GM12892 (cell line): ENCODE results near the gene SUSD4.

ENCODE experiments used
- POLR2A ChIP-seq: IDR thresholded peaks from 2 replicates; pipeline ENCODE4 v1.6.1; 2011; ENCODE audit warnings: low read depth, low read length, control low read depth
- POLR2AphosphoS5 ChIP-seq: IDR thresholded peaks from 2 replicates; pipeline ENCODE4 v1.6.1; 2011; ENCODE audit warnings: low read depth, low read length, control low read depth

DNA sequence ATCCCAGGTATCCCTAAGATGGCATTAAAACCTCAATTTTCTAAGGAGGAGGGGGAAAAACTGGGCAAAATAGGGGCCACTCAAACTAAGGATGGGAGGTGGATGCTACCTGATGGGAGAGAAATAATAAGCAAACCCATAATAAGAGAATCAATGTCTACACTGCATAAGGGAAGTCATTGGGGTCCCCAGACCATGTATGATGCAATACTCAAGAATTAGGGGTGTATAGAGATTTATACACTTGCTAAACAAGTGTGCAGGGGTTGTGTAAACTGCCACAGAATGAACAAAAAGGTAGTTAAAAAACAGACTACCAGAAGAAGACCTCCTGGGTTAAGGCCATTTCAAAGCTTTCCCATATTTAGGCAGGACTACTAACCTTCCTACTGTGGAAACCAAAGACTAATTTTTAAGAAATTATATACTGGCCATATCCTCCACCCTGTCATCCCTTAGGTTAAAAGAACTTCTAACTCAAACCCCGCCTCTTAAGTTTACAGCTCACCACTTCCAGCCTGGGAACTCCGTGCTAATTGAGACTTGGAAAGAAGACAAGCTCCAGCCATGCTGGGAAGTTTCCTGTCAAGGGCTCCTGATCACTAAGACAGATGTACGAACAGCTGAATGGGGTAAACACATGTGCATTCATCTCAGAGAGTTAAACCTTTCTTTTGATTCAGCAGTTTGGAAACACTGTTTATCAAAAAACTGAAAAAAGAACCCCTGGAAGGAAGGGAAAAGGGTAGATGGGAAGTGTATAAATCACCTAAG, 156.5 kb downstream of the SUSD4 start:
- TF ChIP-seq POLR2AphosphoS5 (no peak), POLR2A (no peak)
